Measurements from ENCODE around the gene STEAP1B.

- TF ChIP-seq CTCF (IDR thresholded peaks at IDR 0.05) (no peak), POLR2A (IDR thresholded peaks at IDR 0.05) (no peak)
Measured at GRCh38 chr7:22542669-22543068, 42.7 kb upstream of the STEAP1B start.
